Upper lobe of left lung (tissue), 4 donors: Measurements from ENCODE around the gene SERPINA1.

Experiments used
- EP300 ChIP-seq, 4 donors: sonication (generic); formaldehyde crosslinking; IDR thresholded peaks; one replicate each; pipeline ENCODE4 v1.5.1; 2017; ENCODE audit warnings: antibody characterized with exemption in 4 of 4, control low read depth in 2 of 4
- POLR2A ChIP-seq, 4 donors: fragments of 450-650 bp; IDR thresholded peaks; one replicate each; pipeline ENCODE4 v1.5.1; 2016 to 2017; ENCODE audit warnings: antibody characterized with exemption in 4 of 4, mild to moderate bottlenecking in 2 of 4
- POLR2AphosphoS5 ChIP-seq, 2 donors: sonication (generic); formaldehyde crosslinking; IDR thresholded peaks; one replicate each; pipeline ENCODE4 v1.5.1; 2017; ENCODE audit warnings: antibody characterized with exemption in 2 of 2
- TF ChIP-seq, protein P1 (sequence below), 6 experiments: fragments of 450-650 bp in 4 of 6; fragments of 200-600 bp in 2 of 6; sonication (generic) in 2 of 6; IDR thresholded peaks; one replicate each; pipeline ENCODE4 v1.5.1; 2016 to 2019; ENCODE audit warnings: antibody characterized with exemption in 6 of 6

DNA sequence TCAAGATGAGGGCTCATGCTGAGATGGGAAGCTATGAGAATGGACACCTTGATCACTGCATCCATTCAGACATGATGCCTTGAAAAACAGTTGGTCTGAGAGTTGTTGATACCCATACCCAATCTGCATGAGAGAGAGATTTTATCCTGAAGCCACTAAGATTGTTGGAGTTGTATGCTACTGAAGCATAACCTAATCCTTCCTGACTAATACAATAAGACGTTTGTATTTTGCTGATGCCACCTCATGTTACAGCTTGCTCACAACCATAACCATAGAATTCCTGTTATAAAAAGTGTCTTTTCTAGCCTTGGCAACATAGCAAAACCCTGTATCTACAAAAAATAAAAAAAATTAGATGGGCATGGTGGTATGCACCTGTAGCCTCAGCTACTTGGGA is 12.7 kb upstream of the SERPINA1 start:
- TF ChIP-seq, protein P1, sequence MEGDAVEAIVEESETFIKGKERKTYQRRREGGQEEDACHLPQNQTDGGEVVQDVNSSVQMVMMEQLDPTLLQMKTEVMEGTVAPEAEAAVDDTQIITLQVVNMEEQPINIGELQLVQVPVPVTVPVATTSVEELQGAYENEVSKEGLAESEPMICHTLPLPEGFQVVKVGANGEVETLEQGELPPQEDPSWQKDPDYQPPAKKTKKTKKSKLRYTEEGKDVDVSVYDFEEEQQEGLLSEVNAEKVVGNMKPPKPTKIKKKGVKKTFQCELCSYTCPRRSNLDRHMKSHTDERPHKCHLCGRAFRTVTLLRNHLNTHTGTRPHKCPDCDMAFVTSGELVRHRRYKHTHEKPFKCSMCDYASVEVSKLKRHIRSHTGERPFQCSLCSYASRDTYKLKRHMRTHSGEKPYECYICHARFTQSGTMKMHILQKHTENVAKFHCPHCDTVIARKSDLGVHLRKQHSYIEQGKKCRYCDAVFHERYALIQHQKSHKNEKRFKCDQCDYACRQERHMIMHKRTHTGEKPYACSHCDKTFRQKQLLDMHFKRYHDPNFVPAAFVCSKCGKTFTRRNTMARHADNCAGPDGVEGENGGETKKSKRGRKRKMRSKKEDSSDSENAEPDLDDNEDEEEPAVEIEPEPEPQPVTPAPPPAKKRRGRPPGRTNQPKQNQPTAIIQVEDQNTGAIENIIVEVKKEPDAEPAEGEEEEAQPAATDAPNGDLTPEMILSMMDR (IDR thresholded peaks at IDR 0.05) = no peak
- no peak for TF ChIP-seq EP300 (IDR thresholded peaks at IDR 0.05)
- TF ChIP-seq POLR2AphosphoS5 (IDR thresholded peaks at IDR 0.05) = no peak
- no peak for TF ChIP-seq POLR2A (IDR thresholded peaks at IDR 0.05)
